Endodermal cell (in vitro differentiated cells): ENCODE results near the gene ZNF775. TPM values are rescaled to one million over a fixed set of nuclear protein-coding genes. Genes with fewer than 3 reads are reported as not detected.

Experiments used
- DNase-seq: peaks from one replicate; pipeline ENCODE4 v3.0.0-alpha.2; 2017
- H3K27ac ChIP-seq: 2 replicates; pipeline ENCODE4 v1.5.1; 2013; ENCODE audit warnings: mild to moderate bottlenecking, low read depth, low read length, moderate library complexity
- H3K27me3 ChIP-seq: 2 replicates; pipeline ENCODE4 v1.6.1; 2013; ENCODE audit warnings: mild to moderate bottlenecking, low read length, moderate library complexity; ENCODE audit not compliant: insufficient read depth, control insufficient read depth, poor library complexity, severe bottlenecking
- H3K36me3 ChIP-seq: 2 replicates; pipeline ENCODE4 v1.7.0; 2013; ENCODE audit warnings: mild to moderate bottlenecking, low read length, moderate library complexity; ENCODE audit not compliant: control insufficient read depth, insufficient read depth
- H3K4me1 ChIP-seq: one replicate; pipeline ENCODE4 v1.7.0; 2013; ENCODE audit warnings: low read length; ENCODE audit not compliant: control insufficient read depth, insufficient read depth
- H3K4me3 ChIP-seq: 2 replicates; pipeline ENCODE4 v1.5.1; 2013; ENCODE audit warnings: mild to moderate bottlenecking, low read length, moderate library complexity
- H3K9ac ChIP-seq: 2 replicates; pipeline ENCODE4 v1.6.1; 2013; ENCODE audit warnings: mild to moderate bottlenecking, low read length, moderate library complexity; ENCODE audit not compliant: poor library complexity, severe bottlenecking; ENCODE audit errors: extremely low read depth
- H3K9me3 ChIP-seq: 2 replicates; pipeline ENCODE4 v1.6.1; 2013; ENCODE audit warnings: mild to moderate bottlenecking, low read length, moderate library complexity; ENCODE audit not compliant: control insufficient read depth
- H3K27ac Mint-ChIP-seq: 2 replicates; pipeline ENCODE4 v1.8.0; 2020; ENCODE audit warnings: mixed read lengths
- H3K27me3 Mint-ChIP-seq: 2 replicates; pipeline ENCODE4 v1.8.0; 2021; ENCODE audit warnings: mild to moderate bottlenecking, mixed read lengths; ENCODE audit not compliant: insufficient read depth
- H3K36me3 Mint-ChIP-seq: 2 replicates; pipeline ENCODE4 v1.8.0; 2020; ENCODE audit warnings: low read depth, mixed read lengths
- H3K4me1 Mint-ChIP-seq: 2 replicates; pipeline ENCODE4 v1.8.0; 2020; ENCODE audit warnings: mixed read lengths
- H3K4me3 Mint-ChIP-seq: 2 replicates; pipeline ENCODE4 v1.8.0; 2020; ENCODE audit warnings: mild to moderate bottlenecking, moderate library complexity, mixed read lengths
- H3K9me3 Mint-ChIP-seq: 2 replicates; pipeline ENCODE4 v1.8.0; 2020; ENCODE audit warnings: mild to moderate bottlenecking, mixed read lengths
- CTCF ChIP-seq: fragments of 200-600 bp; sonication (generic); conservative IDR thresholded peaks from 2 replicates; pipeline ENCODE4 v1.5.0; 2021; ENCODE audit warnings: antibody characterized with exemption, mild to moderate bottlenecking
- WGBS, 2 experiments: methylation state at CpG; one replicate each; pipeline versions ENCODE4 v1.1.5 to v1.1.7; 2013; ENCODE audit warnings: missing lambda C conversion rate in 2 of 2, mixed read lengths in 1 of 2; ENCODE audit not compliant: insufficient coverage in 1 of 2, insufficient read length in 1 of 2; 5-methylcytosine and 5-hydroxymethylcytosine counted together
- total RNA-seq, 2 donors: library from RNA; stranded (reverse); fragmentation: NEBNext Ultra II Directional in 1 of 2; extraction: Animal tissue kit (Norgen Biotek cat#: 25700) in 1 of 2; gene quantifications; 2 replicates in 1 of 2; 3 replicates in 1 of 2; pipeline ENCODE4 v1.2.1, GENCODE V29; 2021

The ZNF775 gene
- total RNA-seq, 2 donors from 2014 or later: 10.0 to 11.3 TPM

GRCh38 chr7:150399421-150400007 is 20.4 kb downstream of the ZNF775 start:
- Histone ChIP-seq H3K9ac (no peak overlapping the region), H3K27me3 (no peaks in the 10 kb centered on the region), H3K9me3 (no peaks in the 10 kb centered on the region), H3K27ac (peak overlapping the region; percentile 36), H3K36me3 (peaks cover 4% of the 10 kb centered on the region), H3K4me1 (peaks cover 24% of the 10 kb centered on the region), H3K4me3 (no peak overlapping the region)
- H3K4me1 Mint-ChIP-seq: peaks cover 43% of the 10 kb centered on the region
- peak overlapping the region; percentile 77 for H3K27ac Mint-ChIP-seq
- no peak overlapping the region for H3K4me3 Mint-ChIP-seq
- TF ChIP-seq CTCF: no peak
- H3K27me3 Mint-ChIP-seq: no peaks in the 10 kb centered on the region
- 72 to 83% methylated on average over 15 of the region's 15 CpGs for WGBS, 2 experiments
- no peaks in the 10 kb centered on the region for H3K9me3 Mint-ChIP-seq
- H3K36me3 Mint-ChIP-seq: peaks cover 12% of the 10 kb centered on the region
- DNase-seq: peak; percentile 76

- peaks cover 45% of the 10 kb centered on the region for H3K4me1 Mint-ChIP-seq
- H3K4me3 Mint-ChIP-seq: no peak overlapping the region
- H3K27me3 ChIP-seq: no peaks in the 10 kb centered on the region
- DNase-seq: peak; percentile 66
- H3K4me1 ChIP-seq: peaks cover 24% of the 10 kb centered on the region
- H3K4me3 ChIP-seq: no peak overlapping the region
- peak overlapping the region; percentile 9 for H3K9ac ChIP-seq
- H3K27ac Mint-ChIP-seq: peak overlapping the region; percentile 77
- WGBS, 2 experiments: 74% methylated on average over 9 to 11 of the region's 11 CpGs
- H3K36me3 Mint-ChIP-seq: peaks cover 12% of the 10 kb centered on the region
- no peaks in the 10 kb centered on the region for H3K27me3 Mint-ChIP-seq
- no peak for TF ChIP-seq CTCF
- no peaks in the 10 kb centered on the region for H3K9me3 Mint-ChIP-seq
- no peaks in the 10 kb centered on the region for H3K9me3 ChIP-seq
- H3K36me3 ChIP-seq: peaks cover 4% of the 10 kb centered on the region
- peak overlapping the region; percentile 36 for H3K27ac ChIP-seq
Measured at GRCh38 chr7:150400008-150400787, 21.1 kb downstream of the ZNF775 start.

GRCh38 chr7:150400788-150401423 is 21.8 kb downstream of the ZNF775 start:
- peak; percentile 54 for DNase-seq
- Mint-ChIP-seq H3K27me3 (no peaks in the 10 kb centered on the region), H3K27ac (peak overlapping the region; percentile 50), H3K4me1 (peaks cover 48% of the 10 kb centered on the region), H3K9me3 (no peaks in the 10 kb centered on the region), H3K36me3 (peaks cover 10% of the 10 kb centered on the region), H3K4me3 (no peak overlapping the region)
- TF ChIP-seq CTCF: no peak
- 90 to 95% methylated on average over 10 to 15 of the region's 15 CpGs for WGBS, 2 experiments
- Histone ChIP-seq H3K4me1 (peaks cover 26% of the 10 kb centered on the region), H3K27ac (peak overlapping the region; percentile 84), H3K36me3 (no peaks in the 10 kb centered on the region), H3K9me3 (no peaks in the 10 kb centered on the region), H3K4me3 (no peak overlapping the region), H3K27me3 (no peaks in the 10 kb centered on the region), H3K9ac (peak overlapping the region; percentile 9)
